Retinal pigment epithelial cell (primary cell): ENCODE data around the gene PHACTR3.

Source experiments
- DNase-seq: peaks from one replicate; pipeline ENCODE4 v3.0.0-alpha.2; 2010; ENCODE audit warnings: low read depth
- H3K4me3 ChIP-seq: 2 replicates; pipeline ENCODE4 v1.5.1; 2011; ENCODE audit warnings: mild to moderate bottlenecking, low read length, control low read depth, moderate library complexity
- TF ChIP-seq, protein P1 (sequence below): conservative IDR thresholded peaks from 2 replicates; pipeline ENCODE4 v1.5.1; 2011; ENCODE audit warnings: low read depth, low read length, control low read depth, inconsistent platforms

PHACTR3 gene

DNA sequence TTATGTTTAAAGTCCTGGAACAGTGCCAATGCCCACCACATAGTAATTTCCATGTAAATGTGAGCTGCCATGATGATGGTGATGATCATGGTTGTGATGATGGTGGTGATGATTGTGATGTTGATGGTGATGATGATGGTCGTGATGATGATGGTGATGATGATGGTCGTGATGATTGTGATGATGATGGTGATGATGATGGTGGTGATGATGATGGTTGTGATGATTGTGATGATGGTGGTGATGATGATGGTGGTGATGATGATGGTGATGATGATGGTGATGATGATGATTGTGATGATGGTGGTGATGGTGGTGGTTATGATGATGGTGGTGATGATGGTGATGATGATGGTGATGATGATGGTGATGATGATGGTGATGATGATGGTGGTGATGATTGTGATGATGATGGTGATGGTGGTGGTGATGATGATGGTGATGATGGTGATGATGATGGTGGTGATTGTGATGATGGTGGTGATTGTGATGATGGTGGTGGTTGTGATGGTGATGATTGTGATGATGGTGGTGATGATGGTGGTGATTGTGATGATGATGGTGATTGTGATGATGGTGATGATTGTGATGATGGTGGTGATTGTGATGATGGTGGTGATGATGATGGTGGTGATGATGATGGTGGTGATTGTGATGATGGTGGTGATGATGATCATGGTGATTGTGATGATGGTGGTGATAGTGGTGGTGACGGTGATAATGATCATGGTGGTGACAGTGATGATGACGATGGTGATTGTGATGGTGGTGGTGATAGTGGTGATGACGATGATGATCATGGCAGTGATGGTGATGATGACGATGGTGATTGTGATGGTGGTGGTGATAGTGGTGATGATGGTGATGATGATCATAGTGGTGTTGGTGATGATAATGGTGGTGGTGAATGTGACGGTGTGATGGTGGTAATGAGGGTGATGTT lies 82.3 kb downstream of the PHACTR3 start:
- DNase-seq = no peak
- TF ChIP-seq, protein P1, sequence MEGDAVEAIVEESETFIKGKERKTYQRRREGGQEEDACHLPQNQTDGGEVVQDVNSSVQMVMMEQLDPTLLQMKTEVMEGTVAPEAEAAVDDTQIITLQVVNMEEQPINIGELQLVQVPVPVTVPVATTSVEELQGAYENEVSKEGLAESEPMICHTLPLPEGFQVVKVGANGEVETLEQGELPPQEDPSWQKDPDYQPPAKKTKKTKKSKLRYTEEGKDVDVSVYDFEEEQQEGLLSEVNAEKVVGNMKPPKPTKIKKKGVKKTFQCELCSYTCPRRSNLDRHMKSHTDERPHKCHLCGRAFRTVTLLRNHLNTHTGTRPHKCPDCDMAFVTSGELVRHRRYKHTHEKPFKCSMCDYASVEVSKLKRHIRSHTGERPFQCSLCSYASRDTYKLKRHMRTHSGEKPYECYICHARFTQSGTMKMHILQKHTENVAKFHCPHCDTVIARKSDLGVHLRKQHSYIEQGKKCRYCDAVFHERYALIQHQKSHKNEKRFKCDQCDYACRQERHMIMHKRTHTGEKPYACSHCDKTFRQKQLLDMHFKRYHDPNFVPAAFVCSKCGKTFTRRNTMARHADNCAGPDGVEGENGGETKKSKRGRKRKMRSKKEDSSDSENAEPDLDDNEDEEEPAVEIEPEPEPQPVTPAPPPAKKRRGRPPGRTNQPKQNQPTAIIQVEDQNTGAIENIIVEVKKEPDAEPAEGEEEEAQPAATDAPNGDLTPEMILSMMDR = no peak
- no peak overlapping the region for H3K4me3 ChIP-seq

DNA sequence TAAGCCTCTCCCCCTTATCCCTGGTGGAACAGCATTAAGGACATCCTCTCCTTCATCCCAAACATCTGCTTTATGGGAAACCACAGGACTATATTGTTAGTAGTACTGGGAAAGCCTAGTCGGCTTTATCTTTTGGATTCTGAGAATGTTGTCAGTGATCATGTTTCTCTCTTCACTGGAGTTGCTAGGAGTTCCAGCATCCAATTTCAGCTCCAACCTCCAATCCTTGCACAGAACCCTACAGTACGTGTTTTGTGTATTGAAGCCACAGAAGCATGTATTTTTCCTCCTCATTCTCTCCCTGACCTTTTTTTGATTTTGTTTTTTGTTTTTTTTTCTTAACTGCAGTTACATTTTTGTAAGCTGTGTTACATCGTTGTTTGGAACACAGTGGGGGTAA lies 84.0 kb downstream of the PHACTR3 start:
- no peak overlapping the region for H3K4me3 ChIP-seq
- DNase-seq = no peak
- TF ChIP-seq, protein P1 = no peak

DNA sequence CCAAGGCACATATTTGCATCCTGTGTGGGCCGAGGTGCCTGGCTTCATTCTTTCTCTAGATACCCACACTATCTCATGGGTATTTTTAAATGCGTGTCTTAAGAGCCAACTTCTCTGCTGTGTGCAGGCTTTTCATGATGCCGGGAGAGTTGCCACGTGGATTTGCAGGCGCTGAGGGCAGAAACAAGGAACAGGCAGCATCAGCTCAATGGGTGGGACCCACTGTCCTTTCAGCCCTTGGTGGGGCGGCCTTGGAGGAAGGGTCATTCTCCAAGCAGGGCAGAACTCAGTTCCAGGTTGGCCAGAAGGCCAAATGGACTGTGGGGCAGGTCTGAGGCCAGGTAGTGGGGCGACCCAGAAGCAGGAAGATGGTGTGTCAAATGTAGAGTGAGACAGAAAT lies 84.7 kb downstream of the PHACTR3 start:
- H3K4me3 ChIP-seq = no peak overlapping the region
- no peak for DNase-seq
- TF ChIP-seq, protein P1 = no peak

DNA sequence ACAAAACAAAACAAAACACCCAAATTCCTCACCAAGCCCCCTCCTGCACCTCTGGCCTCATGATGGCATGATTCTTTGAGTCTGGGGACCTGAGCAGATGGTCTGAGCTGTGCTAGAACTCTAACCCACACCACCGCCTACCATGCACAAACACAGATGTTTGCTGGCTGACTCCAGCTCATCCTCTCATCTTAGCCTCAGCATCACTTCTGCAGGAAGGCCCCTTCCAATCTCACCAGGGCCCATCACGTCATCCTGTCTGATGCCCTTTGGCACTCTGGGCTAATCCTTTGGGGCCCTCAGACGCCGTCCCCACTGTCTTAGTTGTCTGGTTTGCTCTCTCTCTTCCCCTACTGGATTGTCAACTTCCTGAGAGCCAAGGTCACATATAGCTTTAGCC lies 85.8 kb downstream of the PHACTR3 start:
- DNase-seq = no peak
- TF ChIP-seq, protein P1 = no peak
- H3K4me3 ChIP-seq = no peak overlapping the region

DNA sequence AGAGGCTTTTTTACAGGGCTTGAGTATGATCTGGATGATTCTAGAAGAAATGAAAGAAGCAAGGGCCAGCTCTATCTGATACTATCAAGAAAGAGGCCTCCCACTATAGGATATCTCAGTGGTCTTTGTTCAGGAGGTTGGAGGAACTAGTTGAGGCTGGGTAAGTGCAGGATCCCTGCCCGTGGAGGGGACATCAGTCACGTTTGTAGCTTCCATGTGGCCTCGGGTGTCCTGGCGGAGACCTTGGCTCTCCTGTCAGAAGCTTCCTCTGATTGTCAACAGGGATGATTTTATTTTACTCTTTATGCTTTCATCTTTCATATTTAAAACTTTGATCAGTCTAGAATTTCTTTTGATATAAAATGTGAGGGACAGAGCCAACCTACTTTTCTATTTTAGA lies 86.6 kb downstream of the PHACTR3 start:
- TF ChIP-seq, protein P1 = no peak
- no peak for DNase-seq

DNA sequence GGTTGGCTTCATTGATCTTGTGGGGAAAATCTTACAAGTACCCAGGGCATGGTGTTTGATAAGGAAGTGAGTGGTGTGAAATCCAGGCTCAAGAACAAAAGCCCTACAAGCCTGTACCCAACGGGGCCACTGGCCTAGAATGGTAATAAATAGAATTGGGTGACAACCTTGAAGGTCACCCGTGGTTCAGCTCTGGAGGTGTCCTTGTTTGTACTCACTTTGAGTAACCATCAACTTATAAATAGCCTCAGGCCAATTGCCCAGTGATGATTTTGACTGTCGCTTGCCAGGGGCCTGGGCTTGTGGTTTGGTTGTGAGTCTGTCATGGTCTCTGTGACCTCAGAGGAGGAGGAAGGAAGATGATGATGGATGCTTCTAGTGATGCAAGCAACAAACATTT lies 87.8 kb downstream of the PHACTR3 start:
- H3K4me3 ChIP-seq = no peak overlapping the region
- TF ChIP-seq, protein P1 = no peak
- no peak for DNase-seq

More for the DNA sequence above, 86.6 kb downstream of the PHACTR3 start:
- no peak overlapping the region for H3K4me3 ChIP-seq

DNA sequence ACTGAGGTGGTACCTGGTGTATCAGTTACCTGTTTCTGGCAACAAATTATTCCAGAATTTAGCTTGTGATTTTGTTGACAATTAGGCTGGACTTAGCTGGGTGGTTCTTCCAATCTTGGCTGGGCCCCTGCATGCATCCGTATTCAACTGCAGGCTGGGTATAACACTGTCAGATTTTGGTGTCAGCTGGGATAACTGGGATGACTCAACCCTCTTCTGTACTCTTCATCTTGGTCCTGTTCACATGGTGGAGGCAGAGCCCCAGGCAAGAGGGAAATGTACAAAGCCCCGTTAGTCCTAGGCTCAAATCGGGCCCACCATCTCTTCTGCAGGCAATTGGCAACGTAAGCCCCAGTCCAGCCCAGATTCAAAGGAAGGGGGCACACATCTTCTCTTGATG lies 89.2 kb downstream of the PHACTR3 start:
- H3K4me3 ChIP-seq = no peak overlapping the region
- TF ChIP-seq, protein P1 = no peak
- no peak for DNase-seq
